Mesenchymal stem cell (in vitro differentiated cells and primary cell): ENCODE measurements around the gene ADAM33.

ENCODE experiments used
- DNase-seq: peaks from one replicate; pipeline ENCODE4 v3.0.0-alpha.2; 2013
- H2AFZ ChIP-seq: one replicate; pipeline ENCODE4 v1.6.1; 2013; ENCODE audit warnings: low read depth, mild to moderate bottlenecking, control low read depth, inconsistent platforms, low read length, moderate library complexity
- H2AK5ac ChIP-seq: 2 replicates; pipeline ENCODE4 v1.6.1; 2013; ENCODE audit warnings: low read length, moderate library complexity, mild to moderate bottlenecking, inconsistent platforms; ENCODE audit not compliant: severe bottlenecking
- H2BK120ac ChIP-seq: one replicate; pipeline ENCODE4 v1.6.1; 2013; ENCODE audit warnings: low read depth, mild to moderate bottlenecking, inconsistent platforms, low read length, moderate library complexity
- H2BK12ac ChIP-seq, 2 experiments: one replicate each; pipeline ENCODE4 v1.6.1; 2013; ENCODE audit warnings: inconsistent platforms in 2 of 2, low read length in 2 of 2, mild to moderate bottlenecking in 2 of 2, moderate library complexity in 2 of 2, control low read depth in 1 of 2
- H2BK15ac ChIP-seq: one replicate; pipeline ENCODE4 v1.6.1; 2013; ENCODE audit warnings: mild to moderate bottlenecking, low read depth, inconsistent platforms; ENCODE audit not compliant: poor library complexity, severe bottlenecking
- H2BK5ac ChIP-seq: 2 replicates; pipeline ENCODE4 v1.6.1; 2013; ENCODE audit warnings: low read depth, mild to moderate bottlenecking, low read length, control low read depth, inconsistent platforms; ENCODE audit not compliant: poor library complexity, severe bottlenecking
- H3K14ac ChIP-seq, 2 experiments: one replicate each; pipeline ENCODE4 v1.6.1; 2013; ENCODE audit warnings: inconsistent platforms in 2 of 2, low read length in 2 of 2, control low read depth in 1 of 2, mild to moderate bottlenecking in 1 of 2, moderate library complexity in 1 of 2
- H3K18ac ChIP-seq, 2 experiments: one replicate each; pipeline ENCODE4 v1.6.1; 2013; ENCODE audit warnings: inconsistent platforms in 2 of 2, low read length in 2 of 2, control low read depth in 1 of 2, low read depth in 1 of 2, mild to moderate bottlenecking in 1 of 2
- H3K23ac ChIP-seq, 2 experiments: one replicate each; pipeline ENCODE4 v1.6.1; 2013; ENCODE audit warnings: inconsistent platforms in 2 of 2, low read length in 2 of 2, mild to moderate bottlenecking in 2 of 2, moderate library complexity in 2 of 2, control low read depth in 1 of 2
- H3K27ac ChIP-seq: 2 replicates; pipeline ENCODE4 v1.5.1; 2013; ENCODE audit warnings: mild to moderate bottlenecking, moderate library complexity, low read length, control low read depth, inconsistent platforms; ENCODE audit not compliant: poor library complexity, severe bottlenecking
- H3K27me3 ChIP-seq, 2 experiments: 2 replicates each; pipeline versions ENCODE4 v1.6.1 to v1.7.0; 2013; ENCODE audit warnings: low read length in 2 of 2, mild to moderate bottlenecking in 2 of 2, moderate library complexity in 2 of 2, control low read depth in 1 of 2, inconsistent platforms in 1 of 2; ENCODE audit not compliant: control insufficient read depth in 1 of 2, insufficient read depth in 1 of 2
- H3K36me3 ChIP-seq, 2 experiments: 2 replicates each; pipeline versions ENCODE4 v1.6.1 to v1.7.0; 2013; ENCODE audit warnings: low read length in 2 of 2, control low read depth in 1 of 2, inconsistent platforms in 1 of 2, low read depth in 1 of 2, mild to moderate bottlenecking in 1 of 2; ENCODE audit not compliant: insufficient read depth in 2 of 2, control insufficient read depth in 1 of 2
- H3K4ac ChIP-seq, 2 experiments: one replicate each; pipeline ENCODE4 v1.6.1; 2013; ENCODE audit warnings: inconsistent platforms in 2 of 2, low read length in 2 of 2, mild to moderate bottlenecking in 2 of 2, moderate library complexity in 2 of 2, control low read depth in 1 of 2, low read depth in 1 of 2
- H3K4me1 ChIP-seq: 2 replicates; pipeline ENCODE4 v1.6.1; 2013; ENCODE audit warnings: low read depth, low read length, control low read depth; ENCODE audit not compliant: control insufficient read depth, insufficient read depth
- H3K4me2 ChIP-seq: 2 replicates; pipeline ENCODE4 v1.6.1; 2013; ENCODE audit warnings: low read length, mild to moderate bottlenecking, inconsistent platforms; ENCODE audit not compliant: poor library complexity, severe bottlenecking
- H3K4me3 ChIP-seq, 2 experiments: 2 replicates each; pipeline versions ENCODE4 v1.5.1 to v1.7.0; 2013; ENCODE audit warnings: low read length in 2 of 2, mild to moderate bottlenecking in 2 of 2, control low read depth in 1 of 2, low read depth in 1 of 2; ENCODE audit not compliant: insufficient read depth in 1 of 2
- H3K79me1 ChIP-seq: replicated peaks from 2 replicates; pipeline ENCODE4 v1.6.1; 2013; ENCODE audit warnings: mild to moderate bottlenecking, control low read depth, low read length, inconsistent platforms; ENCODE audit not compliant: poor library complexity, severe bottlenecking
- H3K9ac ChIP-seq: 2 replicates; pipeline ENCODE4 v1.7.0; 2013; ENCODE audit warnings: mild to moderate bottlenecking, low read length, moderate library complexity
- H3K9me3 ChIP-seq: 2 replicates; pipeline ENCODE4 v1.7.0; 2013; ENCODE audit warnings: mild to moderate bottlenecking, low read length; ENCODE audit not compliant: control insufficient read depth
- H4K8ac ChIP-seq: one replicate; pipeline ENCODE4 v1.6.1; 2013; ENCODE audit warnings: inconsistent platforms, mild to moderate bottlenecking, low read length, moderate library complexity
- H4K91ac ChIP-seq: one replicate; pipeline ENCODE4 v1.6.1; 2013; ENCODE audit warnings: mild to moderate bottlenecking, low read length, inconsistent platforms
- WGBS: methylation state at CpG from one replicate; pipeline ENCODE4 v1.1.7; 2013; ENCODE audit warnings: mixed read lengths; 5-methylcytosine and 5-hydroxymethylcytosine counted together

ADAM33 gene

DNA sequence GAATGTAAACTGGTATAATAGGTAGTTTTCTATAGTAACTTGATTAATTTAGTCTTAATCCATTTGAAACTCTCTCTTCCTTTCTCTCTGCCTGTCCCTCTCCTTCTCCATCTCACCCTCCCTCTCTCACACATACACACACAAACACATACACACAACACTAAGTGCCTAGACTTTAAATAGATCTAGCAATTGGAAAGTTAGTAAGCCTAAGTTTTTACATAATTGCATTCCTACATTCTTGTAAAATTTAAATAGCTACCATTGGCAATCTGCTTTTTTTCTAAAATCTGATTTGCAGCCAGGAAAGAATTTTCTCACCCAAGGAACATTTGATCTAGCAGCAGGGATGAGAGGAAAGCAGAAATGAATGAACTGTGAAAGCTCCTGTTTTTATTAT is 34.3 kb downstream of the ADAM33 start:
- H3K27me3 ChIP-seq = no peaks in the 10 kb centered on the region
- no peak overlapping the region for H3K4me2 ChIP-seq
- no peak overlapping the region for H2BK5ac ChIP-seq
- H4K8ac ChIP-seq = no peak overlapping the region
- H4K91ac ChIP-seq = no peak overlapping the region
- H3K4me1 ChIP-seq = peaks cover 4% of the 10 kb centered on the region
- H2AK5ac ChIP-seq = no peak overlapping the region
- H3K14ac ChIP-seq = no peak overlapping the region
- no peak overlapping the region for H2BK15ac ChIP-seq
- no peak for DNase-seq
- H2AFZ ChIP-seq = no peak overlapping the region
- H3K9ac ChIP-seq = no peak overlapping the region
- H3K27ac ChIP-seq = no peak overlapping the region
- no peak overlapping the region for H2BK12ac ChIP-seq
- H3K9me3 ChIP-seq = no peaks in the 10 kb centered on the region
- H2BK120ac ChIP-seq = no peak overlapping the region
- peaks cover 25 to 56% of the 10 kb centered on the region in 2 experiments for H3K36me3 ChIP-seq
- H3K23ac ChIP-seq = no peak overlapping the region
- no peak overlapping the region for H3K4me3 ChIP-seq
- H3K18ac ChIP-seq = no peak overlapping the region
- H3K79me1 ChIP-seq = no peaks in the 10 kb centered on the region
- no peak overlapping the region for H3K4ac ChIP-seq

GRCh38 chr20:3646651-3647050 is 35.2 kb downstream of the ADAM33 start:
- Histone ChIP-seq H2AK5ac (no peak overlapping the region), H3K27ac (no peak overlapping the region), H4K91ac (no peak overlapping the region), H3K36me3 (peaks cover 25 to 56% of the 10 kb centered on the region in 2 experiments), H3K4me1 (peaks cover 4% of the 10 kb centered on the region), H3K27me3 (no peaks in the 10 kb centered on the region), H4K8ac (no peak overlapping the region), H3K23ac (no peak overlapping the region), H3K4me2 (no peak overlapping the region), H3K4ac (no peak overlapping the region), H2BK15ac (no peak overlapping the region), H3K9ac (no peak overlapping the region), H3K14ac (no peak overlapping the region), H3K4me3 (no peak overlapping the region), H2AFZ (no peak overlapping the region), H3K79me1 (no peaks in the 10 kb centered on the region), H2BK12ac (no peak overlapping the region), H3K9me3 (no peaks in the 10 kb centered on the region), H2BK120ac (no peak overlapping the region), H3K18ac (no peak overlapping the region), H2BK5ac (no peak overlapping the region)
- no peak for DNase-seq
- WGBS = 88% methylated on average over 11 of the region's 13 CpGs

GRCh38 chr20:3646067-3646440 is 35.8 kb downstream of the ADAM33 start:
- H2AK5ac ChIP-seq = no peak overlapping the region
- no peak overlapping the region for H3K18ac ChIP-seq
- no peak overlapping the region for H3K9ac ChIP-seq
- no peak overlapping the region for H2BK5ac ChIP-seq
- no peak overlapping the region for H2AFZ ChIP-seq
- no peak overlapping the region for H3K4me2 ChIP-seq
- H3K9me3 ChIP-seq = no peaks in the 10 kb centered on the region
- DNase-seq = no peak
- no peak overlapping the region for H3K23ac ChIP-seq
- H3K4me3 ChIP-seq = no peak overlapping the region
- no peaks in the 10 kb centered on the region for H3K79me1 ChIP-seq
- H3K27me3 ChIP-seq = no peaks in the 10 kb centered on the region
- no peak overlapping the region for H2BK120ac ChIP-seq
- no peak overlapping the region for H3K4ac ChIP-seq
- H3K14ac ChIP-seq = no peak overlapping the region
- H3K27ac ChIP-seq = no peak overlapping the region
- no peak overlapping the region for H2BK12ac ChIP-seq
- H2BK15ac ChIP-seq = no peak overlapping the region
- peaks cover 22 to 56% of the 10 kb centered on the region in 2 experiments for H3K36me3 ChIP-seq
- H4K91ac ChIP-seq = no peak overlapping the region
- no peak overlapping the region for H4K8ac ChIP-seq
- peaks cover under 1% of the 10 kb centered on the region for H3K4me1 ChIP-seq
- 33% methylated on average over 1 of the region's 5 CpGs for WGBS

- Histone ChIP-seq H2BK12ac (no peak overlapping the region), H3K18ac (no peak overlapping the region), H3K27me3 (no peaks in the 10 kb centered on the region), H3K4me3 (no peak overlapping the region), H4K8ac (no peak overlapping the region), H3K23ac (no peak overlapping the region), H2BK120ac (no peak overlapping the region), H3K36me3 (peaks cover 21 to 59% of the 10 kb centered on the region in 2 experiments), H3K9me3 (peaks cover 4% of the 10 kb centered on the region), H2BK5ac (no peak overlapping the region), H3K4ac (no peak overlapping the region), H3K79me1 (no peaks in the 10 kb centered on the region), H3K4me2 (no peak overlapping the region), H3K14ac (no peak overlapping the region), H2BK15ac (no peak overlapping the region), H4K91ac (peak overlapping the region; percentile 22), H3K9ac (no peak overlapping the region), H2AK5ac (no peak overlapping the region), H3K27ac (no peak overlapping the region), H2AFZ (no peak overlapping the region), H3K4me1 (no peaks in the 10 kb centered on the region)
- no peak for DNase-seq
- WGBS = 98% methylated on average over 19 of the region's 20 CpGs
These were observed 36.3 kb downstream of the ADAM33 start for GRCh38 chr20:3645309-3646066.
